Liver (tissue), 9 donors: ENCODE data around the gene PDE4D. TPM values are rescaled to one million over a fixed set of nuclear protein-coding genes. Genes with fewer than 3 reads are reported as not detected.
A peak's percentile ranks its signal among the peaks of the same experiment; 100 is the strongest.

Experiments
- DNase-seq: peaks from one replicate; pipeline ENCODE4 v3.0.0-alpha.2; 2017; ENCODE audit warnings: low spot score
- H3K27ac ChIP-seq, 2 donors: one replicate each; pipeline ENCODE4 v1.7.0; 2013; ENCODE audit warnings: inconsistent platforms in 2 of 2, low read length in 2 of 2, control low read depth in 1 of 2, low read depth in 1 of 2, mild to moderate bottlenecking in 1 of 2
- H3K27me3 ChIP-seq, 4 donors: one replicate each; pipeline versions ENCODE4 v1.6.1 to v1.7.0; 2013; ENCODE audit warnings: low read length in 3 of 4, inconsistent platforms in 1 of 4, mild to moderate bottlenecking in 1 of 4, moderate library complexity in 1 of 4; ENCODE audit not compliant: control insufficient read depth in 4 of 4, insufficient read depth in 4 of 4
- H3K36me3 ChIP-seq, 4 donors: one replicate each; pipeline versions ENCODE4 v1.6.1 to v1.7.0; 2013; ENCODE audit warnings: low read length in 3 of 4, mild to moderate bottlenecking in 3 of 4, low read depth in 1 of 4, moderate library complexity in 1 of 4; ENCODE audit not compliant: control insufficient read depth in 4 of 4, insufficient read depth in 3 of 4
- H3K4me1 ChIP-seq, 4 donors: one replicate each; pipeline versions ENCODE4 v1.6.1 to v1.7.0; 2013; ENCODE audit warnings: low read length in 3 of 4, mild to moderate bottlenecking in 3 of 4, moderate library complexity in 1 of 4; ENCODE audit not compliant: control insufficient read depth in 4 of 4, insufficient read depth in 4 of 4
- H3K4me3 ChIP-seq, 3 donors: one replicate each; pipeline versions ENCODE4 v1.6.1 to v1.7.0; 2013; ENCODE audit warnings: low read length in 3 of 3, control low read depth in 1 of 3, low read depth in 1 of 3, mild to moderate bottlenecking in 1 of 3
- H3K9ac ChIP-seq, 2 donors: one replicate each; pipeline ENCODE4 v1.7.0; 2013; ENCODE audit warnings: low read length in 2 of 2, mild to moderate bottlenecking in 2 of 2, moderate library complexity in 2 of 2, control low read depth in 1 of 2, low read depth in 1 of 2
- H3K9me3 ChIP-seq, 4 donors: one replicate each; pipeline versions ENCODE4 v1.6.1 to v1.7.0; 2013; ENCODE audit warnings: low read length in 3 of 4; ENCODE audit not compliant: control insufficient read depth in 4 of 4
- CTCF ChIP-seq: fragments of 150-350 bp; IDR thresholded peaks from 2 replicates; pipeline ENCODE4 v1.5.1; 2017; ENCODE audit warnings: improper control_type of control experiment, low read depth, low read length; ENCODE audit not compliant: missing input control
- EGR1 ChIP-seq, 2 donors: IDR thresholded peaks; 2 replicates each; pipeline ENCODE4 v1.6.1; 2016 to 2018; ENCODE audit warnings: antibody characterized with exemption in 2 of 2, low read depth in 2 of 2
- FOXA1 ChIP-seq: IDR thresholded peaks from 2 replicates; pipeline ENCODE4 v1.6.1; 2016; ENCODE audit warnings: antibody characterized with exemption
- FOXA2 ChIP-seq: IDR thresholded peaks from 2 replicates; pipeline ENCODE4 v1.6.1; 2016; ENCODE audit warnings: antibody characterized with exemption
- GABPA ChIP-seq, 2 donors: IDR thresholded peaks in 1 of 2; conservative IDR thresholded peaks in 1 of 2; 2 replicates each; pipeline ENCODE4 v1.6.1; 2016; ENCODE audit warnings: antibody characterized with exemption in 2 of 2, mild to moderate bottlenecking in 1 of 2, moderate library complexity in 1 of 2
- HNF4A ChIP-seq, 2 donors: conservative IDR thresholded peaks; 2 replicates each; pipeline ENCODE4 v1.6.1; 2016; ENCODE audit warnings: antibody characterized with exemption in 2 of 2, mild to moderate bottlenecking in 2 of 2
- HNF4G ChIP-seq: IDR thresholded peaks from 2 replicates; pipeline ENCODE4 v1.6.1; 2016; ENCODE audit warnings: antibody characterized with exemption
- JUND ChIP-seq, 2 donors: IDR thresholded peaks; 2 replicates each; pipeline ENCODE4 v1.6.1; 2016; ENCODE audit warnings: antibody characterized with exemption in 2 of 2
- NR2F2 ChIP-seq: IDR thresholded peaks from 2 replicates; pipeline ENCODE4 v1.6.1; 2016; ENCODE audit warnings: antibody characterized with exemption
- RAD21 ChIP-seq, 2 donors: IDR thresholded peaks; 2 replicates each; pipeline ENCODE4 v1.6.1; 2016; ENCODE audit warnings: antibody characterized with exemption in 2 of 2, mild to moderate bottlenecking in 2 of 2
- RXRA ChIP-seq, 2 donors: IDR thresholded peaks; 2 replicates each; pipeline ENCODE4 v1.6.1; 2017 to 2018; ENCODE audit warnings: antibody characterized with exemption in 2 of 2, mild to moderate bottlenecking in 1 of 2
- SP1 ChIP-seq: IDR thresholded peaks from 2 replicates; pipeline ENCODE4 v1.6.1; 2018; ENCODE audit warnings: antibody characterized with exemption, mild to moderate bottlenecking
- YY1 ChIP-seq: IDR thresholded peaks from 2 replicates; pipeline ENCODE4 v1.6.1; 2016; ENCODE audit warnings: antibody characterized with exemption, mild to moderate bottlenecking
- WGBS: extraction: QIAGEN DNeasy Blood & Tissue Kit; methylation state at CpG from one replicate; pipeline ENCODE4 v1.1.7; 2013; 5-methylcytosine and 5-hydroxymethylcytosine counted together
- polyA plus RNA-seq, 2 donors: library from polyadenylated mRNA; stranded (reverse) in 1 of 2; unstranded in 1 of 2; fragments of 200-250 nt in 1 of 2; fragments of >200 nt in 1 of 2; fragmentation: Nextera tagmentation in 1 of 2; extraction: Ambion mirVana in 1 of 2; gene quantifications; one replicate each; pipeline versions ENCODE4 v1.2.1 to v1.2.3, GENCODE V29; 2013 to 2015
- total RNA-seq, 2 donors: library from RNA; depleted of rRNA; stranded (reverse); fragments of >200 nt; gene quantifications; one replicate each; pipeline ENCODE4 v1.2.3, GENCODE V29; 2014
- TF ChIP-seq, protein P1 (sequence below): IDR thresholded peaks from 2 replicates; pipeline ENCODE4 v1.6.1; 2016; ENCODE audit warnings: antibody characterized with exemption
- TF ChIP-seq, protein P2 (sequence below): IDR thresholded peaks from 2 replicates; pipeline ENCODE4 v1.6.1; 2016; ENCODE audit warnings: antibody characterized with exemption
- TF ChIP-seq, protein P3 (sequence below): IDR thresholded peaks from 2 replicates; pipeline ENCODE4 v1.6.1; 2016; ENCODE audit warnings: antibody characterized with exemption
- TF ChIP-seq, protein P4 (sequence below): IDR thresholded peaks from 2 replicates; pipeline ENCODE4 v1.6.1; 2016; ENCODE audit warnings: antibody characterized with exemption, mild to moderate bottlenecking
- donor health status: healthy.
- donor health status: healthy.
- donor health status: healthy.
- donor health status: healthy.
- donor health status: healthy.

The PDE4D gene
- total and polyA plus RNA-seq, 4 donors = 0.67 to 11.9 (median 6.5) TPM

GRCh38 chr5:59790776-59791475, 102.6 kb downstream of the PDE4D start:
- Histone ChIP-seq H3K9me3 (no peaks in the 10 kb centered on the region), H3K27ac (no peak overlapping the region), H3K27me3 (peaks cover 0 to 8% (median 0%) of the 10 kb centered on the region in 4 donors), H3K4me3 (no peak overlapping the region), H3K36me3 (no peaks in the 10 kb centered on the region), H3K4me1 (no peaks in the 10 kb centered on the region), H3K9ac (no peak overlapping the region)
- 84% methylated on average over 9 of the region's 9 CpGs for WGBS
- no peak for TF ChIP-seq JUND (IDR thresholded peaks at IDR 0.05)
- TF ChIP-seq HNF4A (conservative IDR thresholded peaks at IDR 0.05) = no peak
- TF ChIP-seq FOXA2 = no peak
- TF ChIP-seq, protein P1, sequence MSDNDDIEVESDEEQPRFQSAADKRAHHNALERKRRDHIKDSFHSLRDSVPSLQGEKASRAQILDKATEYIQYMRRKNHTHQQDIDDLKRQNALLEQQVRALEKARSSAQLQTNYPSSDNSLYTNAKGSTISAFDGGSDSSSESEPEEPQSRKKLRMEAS = no peak
- no peak for DNase-seq

- no peak overlapping the region for H3K27ac ChIP-seq
- no peaks in the 10 kb centered on the region for H3K4me1 ChIP-seq
- TF ChIP-seq FOXA1 = no peak
- no peak for TF ChIP-seq EGR1 (IDR thresholded peaks at IDR 0.05; ENCODE audit: low read depth in 2 of 2)
- TF ChIP-seq JUND (IDR thresholded peaks at IDR 0.05) = no peak
- peak; percentile 61 for TF ChIP-seq NR2F2
- no peak for TF ChIP-seq RXRA (IDR thresholded peaks at IDR 0.05)
- H3K9ac ChIP-seq = no peak overlapping the region
- no peak overlapping the region for H3K4me3 ChIP-seq
- no peaks in the 10 kb centered on the region for H3K9me3 ChIP-seq
- DNase-seq = no peak
- H3K36me3 ChIP-seq = no peaks in the 10 kb centered on the region
- H3K27me3 ChIP-seq = peaks cover 0 to 8% (median 0%) of the 10 kb centered on the region in 4 donors
- WGBS = 66% methylated on average over 7 of the region's 7 CpGs
Observed at GRCh38 chr5:59790376-59790775, 103.2 kb downstream of the PDE4D start.

DNA sequence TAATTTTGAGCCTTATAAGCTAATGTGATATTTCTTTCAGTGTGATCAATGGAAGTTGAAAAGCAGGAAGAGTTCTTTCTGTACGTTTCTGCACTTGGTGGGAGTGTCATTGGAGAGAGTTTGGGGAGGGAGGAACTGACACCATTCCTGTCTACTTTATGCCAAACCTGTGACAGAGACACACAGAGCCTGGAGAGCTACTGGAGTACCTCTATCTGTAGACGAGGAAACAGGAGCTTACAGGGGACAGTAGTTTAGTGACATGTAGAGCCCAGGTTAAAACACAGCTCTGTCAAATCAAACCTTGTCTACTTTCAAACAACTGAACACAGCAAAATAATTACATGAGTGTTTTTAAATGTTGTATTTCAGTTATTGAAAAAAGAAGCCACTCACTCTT, 103.6 kb downstream of the PDE4D start:
- H3K27ac ChIP-seq = peak overlapping the region; percentile 9 to 29

More for the DNA sequence above, 103.6 kb downstream of the PDE4D start:
- Histone ChIP-seq H3K4me1 (no peaks in the 10 kb centered on the region), H3K27me3 (peaks cover 0 to 8% (median 0%) of the 10 kb centered on the region in 4 donors), H3K36me3 (no peaks in the 10 kb centered on the region), H3K9me3 (no peaks in the 10 kb centered on the region), H3K9ac (no peak overlapping the region), H3K4me3 (no peak overlapping the region)
- no peak for DNase-seq
- TF ChIP-seq, protein P2, sequence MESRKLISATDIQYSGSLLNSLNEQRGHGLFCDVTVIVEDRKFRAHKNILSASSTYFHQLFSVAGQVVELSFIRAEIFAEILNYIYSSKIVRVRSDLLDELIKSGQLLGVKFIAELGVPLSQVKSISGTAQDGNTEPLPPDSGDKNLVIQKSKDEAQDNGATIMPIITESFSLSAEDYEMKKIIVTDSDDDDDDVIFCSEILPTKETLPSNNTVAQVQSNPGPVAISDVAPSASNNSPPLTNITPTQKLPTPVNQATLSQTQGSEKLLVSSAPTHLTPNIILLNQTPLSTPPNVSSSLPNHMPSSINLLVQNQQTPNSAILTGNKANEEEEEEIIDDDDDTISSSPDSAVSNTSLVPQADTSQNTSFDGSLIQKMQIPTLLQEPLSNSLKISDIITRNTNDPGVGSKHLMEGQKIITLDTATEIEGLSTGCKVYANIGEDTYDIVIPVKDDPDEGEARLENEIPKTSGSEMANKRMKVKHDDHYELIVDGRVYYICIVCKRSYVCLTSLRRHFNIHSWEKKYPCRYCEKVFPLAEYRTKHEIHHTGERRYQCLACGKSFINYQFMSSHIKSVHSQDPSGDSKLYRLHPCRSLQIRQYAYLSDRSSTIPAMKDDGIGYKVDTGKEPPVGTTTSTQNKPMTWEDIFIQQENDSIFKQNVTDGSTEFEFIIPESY = no peak
- TF ChIP-seq FOXA2 (no peak), NR2F2 (no peak), RAD21 (IDR thresholded peaks at IDR 0.05) (no peak), JUND (IDR thresholded peaks at IDR 0.05) (no peak), GABPA (IDR thresholded peaks at IDR 0.05 in 1 of 2, conservative IDR thresholded peaks at IDR 0.05 in 1 of 2) (no peak), CTCF (no peak), HNF4G (no peak), SP1 (no peak), RXRA (IDR thresholded peaks at IDR 0.05) (no peak), FOXA1 (no peak), YY1 (no peak), EGR1 (IDR thresholded peaks at IDR 0.05; ENCODE audit: low read depth in 2 of 2) (no peak), HNF4A (conservative IDR thresholded peaks at IDR 0.05) (no peak)
- TF ChIP-seq, protein P3, sequence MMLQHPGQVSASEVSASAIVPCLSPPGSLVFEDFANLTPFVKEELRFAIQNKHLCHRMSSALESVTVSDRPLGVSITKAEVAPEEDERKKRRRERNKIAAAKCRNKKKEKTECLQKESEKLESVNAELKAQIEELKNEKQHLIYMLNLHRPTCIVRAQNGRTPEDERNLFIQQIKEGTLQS = no peak
- TF ChIP-seq, protein P4, sequence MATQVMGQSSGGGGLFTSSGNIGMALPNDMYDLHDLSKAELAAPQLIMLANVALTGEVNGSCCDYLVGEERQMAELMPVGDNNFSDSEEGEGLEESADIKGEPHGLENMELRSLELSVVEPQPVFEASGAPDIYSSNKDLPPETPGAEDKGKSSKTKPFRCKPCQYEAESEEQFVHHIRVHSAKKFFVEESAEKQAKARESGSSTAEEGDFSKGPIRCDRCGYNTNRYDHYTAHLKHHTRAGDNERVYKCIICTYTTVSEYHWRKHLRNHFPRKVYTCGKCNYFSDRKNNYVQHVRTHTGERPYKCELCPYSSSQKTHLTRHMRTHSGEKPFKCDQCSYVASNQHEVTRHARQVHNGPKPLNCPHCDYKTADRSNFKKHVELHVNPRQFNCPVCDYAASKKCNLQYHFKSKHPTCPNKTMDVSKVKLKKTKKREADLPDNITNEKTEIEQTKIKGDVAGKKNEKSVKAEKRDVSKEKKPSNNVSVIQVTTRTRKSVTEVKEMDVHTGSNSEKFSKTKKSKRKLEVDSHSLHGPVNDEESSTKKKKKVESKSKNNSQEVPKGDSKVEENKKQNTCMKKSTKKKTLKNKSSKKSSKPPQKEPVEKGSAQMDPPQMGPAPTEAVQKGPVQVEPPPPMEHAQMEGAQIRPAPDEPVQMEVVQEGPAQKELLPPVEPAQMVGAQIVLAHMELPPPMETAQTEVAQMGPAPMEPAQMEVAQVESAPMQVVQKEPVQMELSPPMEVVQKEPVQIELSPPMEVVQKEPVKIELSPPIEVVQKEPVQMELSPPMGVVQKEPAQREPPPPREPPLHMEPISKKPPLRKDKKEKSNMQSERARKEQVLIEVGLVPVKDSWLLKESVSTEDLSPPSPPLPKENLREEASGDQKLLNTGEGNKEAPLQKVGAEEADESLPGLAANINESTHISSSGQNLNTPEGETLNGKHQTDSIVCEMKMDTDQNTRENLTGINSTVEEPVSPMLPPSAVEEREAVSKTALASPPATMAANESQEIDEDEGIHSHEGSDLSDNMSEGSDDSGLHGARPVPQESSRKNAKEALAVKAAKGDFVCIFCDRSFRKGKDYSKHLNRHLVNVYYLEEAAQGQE = no peak
- TF ChIP-seq, protein P1 = no peak
- WGBS = 61% methylated on average over 2 of the region's 2 CpGs
